Tibial nerve (tissue), 3 donors: ENCODE data around the gene RXFP1.

ENCODE experiments used
- CTCF ChIP-seq, 5 experiments: fragments of 200-600 bp in 3 of 5; fragments of 450-650 bp in 2 of 5; sonication (generic) in 3 of 5; IDR thresholded peaks; one replicate each; pipeline ENCODE4 v1.5.1; 2016 to 2019; ENCODE audit warnings: antibody characterized with exemption in 5 of 5, mild to moderate bottlenecking in 3 of 5, moderate library complexity in 2 of 5
- POLR2A ChIP-seq, 2 donors: fragments of 450-650 bp; IDR thresholded peaks; one replicate each; pipeline ENCODE4 v1.6.1; 2017; ENCODE audit warnings: antibody characterized with exemption in 2 of 2, mild to moderate bottlenecking in 2 of 2, moderate library complexity in 2 of 2

GRCh38 chr4:158610790-158611189 lies 89.1 kb downstream of the RXFP1 start:
- TF ChIP-seq POLR2A (IDR thresholded peaks at IDR 0.05), result no peak
- TF ChIP-seq CTCF (IDR thresholded peaks at IDR 0.05), result no peak
